ENCODE measurements around the gene ZNF653. TPM values are rescaled to one million over a fixed set of nuclear protein-coding genes. Genes with fewer than 3 reads are reported as not detected.

The ZNF653 gene
- total RNA-seq (2014; rRNA removed; shearing (Covaris generic); ENCODE audit: low replicate concordance) = 6.1 and 11.3 TPM in 2 replicates

- peak within 1 kb of the TSS; percentile 70 for H3K27ac ChIP-seq (ENCODE audit: low read length)
- H2AFZ ChIP-seq (ENCODE audit: low read length) = peak within 1 kb of the TSS; percentile 42; the same call in 1 of the 2 replicates
- no peaks in the 10 kb centered on the region for H3K9me2 ChIP-seq (replicated peaks; ENCODE audit: insufficient read depth, low read length)
- no peaks in the 10 kb centered on the region for H4K20me1 ChIP-seq (ENCODE audit: insufficient read depth, low read depth, low read length)
- H3K4me1 ChIP-seq (ENCODE audit: low read length) = peaks cover 27% of the 10 kb centered on the region
- no peaks in the 10 kb centered on the region for H3K36me3 ChIP-seq (ENCODE audit: insufficient read depth, low read length)
- H3K79me2 ChIP-seq (ENCODE audit: low read length) = peaks cover 29% of the 10 kb centered on the region
- peak within 1 kb of the TSS; percentile 96 for H3K4me2 ChIP-seq (ENCODE audit: low read depth, low read length, poor library complexity, severe bottlenecking)
- peak; percentile 98 for DNase-seq
- H3K27me3 ChIP-seq (ENCODE audit: low read length) = no peaks in the 10 kb centered on the region
- H3K4me3 ChIP-seq (ENCODE audit: low read length) = peak within 1 kb of the TSS; percentile 86
- peak within 1 kb of the TSS; percentile 89 for H3K9ac ChIP-seq (ENCODE audit: low read length)
- no peaks in the 10 kb centered on the region for H3K9me3 ChIP-seq (ENCODE audit: low read length)
Measured at GRCh38 chr19:11505504-11506100, at the start of gene ZNF653. TSS of gene ZNF653 (minus strand) at chr19:11505839. CDS start at chr19:11505786, 53 bp downstream.

GRCh38 chr19:11555246-11555645 lies 49.6 kb upstream of the ZNF653 start:
- no peaks in the 10 kb centered on the region for H3K9me2 ChIP-seq (replicated peaks; ENCODE audit: insufficient read depth, low read length)
- no peak overlapping the region for H3K4me2 ChIP-seq (ENCODE audit: low read depth, low read length, poor library complexity, severe bottlenecking)
- H3K79me2 ChIP-seq (ENCODE audit: low read length) = peaks cover 48% of the 10 kb centered on the region
- no peaks in the 10 kb centered on the region for H3K9me3 ChIP-seq (ENCODE audit: low read length)
- no peak for DNase-seq
- peaks cover 14% of the 10 kb centered on the region for H3K4me1 ChIP-seq (ENCODE audit: low read length)
- H4K20me1 ChIP-seq (ENCODE audit: insufficient read depth, low read depth, low read length) = peaks cover 24% of the 10 kb centered on the region
- H3K4me3 ChIP-seq (ENCODE audit: low read length) = no peak overlapping the region
- no peak overlapping the region for H3K27ac ChIP-seq (ENCODE audit: low read length)
- H3K36me3 ChIP-seq (ENCODE audit: insufficient read depth, low read length) = peaks cover 7% of the 10 kb centered on the region; the same call in 1 of the 2 replicates
- H3K9ac ChIP-seq (ENCODE audit: low read length) = no peak overlapping the region
- H2AFZ ChIP-seq (ENCODE audit: low read length) = no peak overlapping the region
- H3K27me3 ChIP-seq (ENCODE audit: low read length) = no peaks in the 10 kb centered on the region

- no peak overlapping the region for H3K4me2 ChIP-seq (ENCODE audit: low read depth, low read length, poor library complexity, severe bottlenecking)
- H3K4me3 ChIP-seq (ENCODE audit: low read length) = no peak overlapping the region
- H3K79me2 ChIP-seq (ENCODE audit: low read length) = peaks cover 38% of the 10 kb centered on the region
- peaks cover 7% of the 10 kb centered on the region; the same call in 1 of the 2 replicates for H3K36me3 ChIP-seq (ENCODE audit: insufficient read depth, low read length)
- no peak overlapping the region for H3K9ac ChIP-seq (ENCODE audit: low read length)
- no peaks in the 10 kb centered on the region for H3K27me3 ChIP-seq (ENCODE audit: low read length)
- peaks cover 24% of the 10 kb centered on the region for H4K20me1 ChIP-seq (ENCODE audit: insufficient read depth, low read depth, low read length)
- H3K9me3 ChIP-seq (ENCODE audit: low read length) = no peaks in the 10 kb centered on the region
- H3K4me1 ChIP-seq (ENCODE audit: low read length) = peaks cover 12% of the 10 kb centered on the region
- no peaks in the 10 kb centered on the region for H3K9me2 ChIP-seq (replicated peaks; ENCODE audit: insufficient read depth, low read length)
- no peak overlapping the region for H2AFZ ChIP-seq (ENCODE audit: low read length)
- DNase-seq = no peak
- no peak overlapping the region for H3K27ac ChIP-seq (ENCODE audit: low read length)
Measured at GRCh38 chr19:11554160-11554559, 48.5 kb upstream of the ZNF653 start.

- no peak for DNase-seq
- Histone ChIP-seq H3K4me2 (ENCODE audit: low read depth, low read length, poor library complexity, severe bottlenecking) (no peak overlapping the region), H3K27ac (ENCODE audit: low read length) (no peak overlapping the region), H3K9me3 (ENCODE audit: low read length) (no peaks in the 10 kb centered on the region), H3K9me2 (replicated peaks; ENCODE audit: insufficient read depth, low read length) (no peaks in the 10 kb centered on the region), H3K4me3 (ENCODE audit: low read length) (no peak overlapping the region), H3K36me3 (ENCODE audit: insufficient read depth, low read length) (peaks cover 7% of the 10 kb centered on the region; the same call in 1 of the 2 replicates), H3K27me3 (ENCODE audit: low read length) (no peaks in the 10 kb centered on the region), H4K20me1 (ENCODE audit: insufficient read depth, low read depth, low read length) (peaks cover 15% of the 10 kb centered on the region), H3K4me1 (ENCODE audit: low read length) (peaks cover 8% of the 10 kb centered on the region), H3K9ac (ENCODE audit: low read length) (no peak overlapping the region), H2AFZ (ENCODE audit: low read length) (no peak overlapping the region), H3K79me2 (ENCODE audit: low read length) (peaks cover 26% of the 10 kb centered on the region)
Measured at GRCh38 chr19:11552666-11553372, 47.2 kb upstream of the ZNF653 start.

GRCh38 chr19:11551603-11552235 lies 46.1 kb upstream of the ZNF653 start:
- Histone ChIP-seq H3K27me3 (ENCODE audit: low read length) (no peaks in the 10 kb centered on the region), H3K27ac (ENCODE audit: low read length) (no peak overlapping the region), H3K79me2 (ENCODE audit: low read length) (peaks cover 16% of the 10 kb centered on the region), H3K4me3 (ENCODE audit: low read length) (no peak overlapping the region), H3K36me3 (ENCODE audit: insufficient read depth, low read length) (peaks cover 7% of the 10 kb centered on the region; the same call in 1 of the 2 replicates), H3K9ac (ENCODE audit: low read length) (no peak overlapping the region), H3K9me3 (ENCODE audit: low read length) (no peaks in the 10 kb centered on the region), H4K20me1 (ENCODE audit: insufficient read depth, low read depth, low read length) (peaks cover 14% of the 10 kb centered on the region; the same call in 1 of the 2 replicates), H3K4me1 (ENCODE audit: low read length) (peaks cover under 1% of the 10 kb centered on the region), H3K4me2 (ENCODE audit: low read depth, low read length, poor library complexity, severe bottlenecking) (no peak overlapping the region), H3K9me2 (replicated peaks; ENCODE audit: insufficient read depth, low read length) (no peaks in the 10 kb centered on the region), H2AFZ (ENCODE audit: low read length) (no peak overlapping the region)
- DNase-seq = peak; percentile 63

- Histone ChIP-seq H3K4me1 (ENCODE audit: low read length) (no peaks in the 10 kb centered on the region), H3K9ac (ENCODE audit: low read length) (no peak overlapping the region), H3K36me3 (ENCODE audit: insufficient read depth, low read length) (peaks cover 3% of the 10 kb centered on the region; the same call in 1 of the 2 replicates), H3K27ac (ENCODE audit: low read length) (no peak overlapping the region), H3K9me3 (ENCODE audit: low read length) (no peaks in the 10 kb centered on the region), H3K4me2 (ENCODE audit: low read depth, low read length, poor library complexity, severe bottlenecking) (no peak overlapping the region), H3K79me2 (ENCODE audit: low read length) (peaks cover 2% of the 10 kb centered on the region), H4K20me1 (ENCODE audit: insufficient read depth, low read depth, low read length) (0 out of 2 replicates have a peak, but pooled peaks cover 6% of the 10 kb centered on the region), H3K4me3 (ENCODE audit: low read length) (no peak overlapping the region), H3K9me2 (replicated peaks; ENCODE audit: insufficient read depth, low read length) (no peaks in the 10 kb centered on the region), H3K27me3 (ENCODE audit: low read length) (no peaks in the 10 kb centered on the region), H2AFZ (ENCODE audit: low read length) (no peak overlapping the region)
- DNase-seq = no peak
Measured at GRCh38 chr19:11550265-11550664, 44.6 kb upstream of the ZNF653 start.

- H4K20me1 ChIP-seq (ENCODE audit: insufficient read depth, low read depth, low read length) = 0 out of 2 replicates have a peak, but pooled peaks cover 6% of the 10 kb centered on the region
- no peaks in the 10 kb centered on the region for H3K79me2 ChIP-seq (ENCODE audit: low read length)
- no peaks in the 10 kb centered on the region for H3K4me1 ChIP-seq (ENCODE audit: low read length)
- no peaks in the 10 kb centered on the region for H3K9me2 ChIP-seq (replicated peaks; ENCODE audit: insufficient read depth, low read length)
- no peak overlapping the region for H3K9ac ChIP-seq (ENCODE audit: low read length)
- H3K27me3 ChIP-seq (ENCODE audit: low read length) = no peaks in the 10 kb centered on the region
- no peak overlapping the region for H2AFZ ChIP-seq (ENCODE audit: low read length)
- H3K4me2 ChIP-seq (ENCODE audit: low read depth, low read length, poor library complexity, severe bottlenecking) = no peak overlapping the region
- 0 out of 2 replicates have a peak, but pooled peaks cover 3% of the 10 kb centered on the region for H3K36me3 ChIP-seq (ENCODE audit: insufficient read depth, low read length)
- no peaks in the 10 kb centered on the region for H3K9me3 ChIP-seq (ENCODE audit: low read length)
- no peak overlapping the region for H3K27ac ChIP-seq (ENCODE audit: low read length)
- no peak overlapping the region for H3K4me3 ChIP-seq (ENCODE audit: low read length)
- no peak for DNase-seq
Measured at GRCh38 chr19:11549386-11549953, 43.8 kb upstream of the ZNF653 start.

All from Karpas-422 (cell line).